Activated naive CD8-positive, alpha-beta T cell treated with anti-CD3 and anti-CD28 coated beads, Interleukin-2, amount 10 ng/mL, durations not matched to agents 7 days and 5 days (primary cell): ENCODE data around the gene BRD3OS. TPM values are rescaled to one million over a fixed set of nuclear protein-coding genes. Genes with fewer than 3 reads are reported as not detected.

ENCODE experiments used
- ATAC-seq: fragments of 150-1000 bp; cut with Tn5 transposase; one replicate; pipeline ENCODE4 v1.10.0; 2021; ENCODE audit warnings: low read depth, moderate library complexity
- POLR2A ChIA-PET: fragments of 350-600 bp; sonication (Branson Sonifier 250); formaldehyde crosslinking; loops from one replicate; lab custom pipeline; 2021; ENCODE audit warnings: antibody characterized with exemption; lab: Charles Lee
- DNase-seq: peaks from one replicate; pipeline ENCODE4 v3.0.0; 2021
- H3K27ac Mint-ChIP-seq: one replicate; pipeline ENCODE4 v1.8.0; 2022; ENCODE audit warnings: mild to moderate bottlenecking, mixed read lengths
- H3K27me3 Mint-ChIP-seq: one replicate; pipeline ENCODE4 v1.8.0; 2022; ENCODE audit warnings: mild to moderate bottlenecking, moderate library complexity, mixed read lengths
- H3K36me3 Mint-ChIP-seq: one replicate; pipeline ENCODE4 v1.8.0; 2021; ENCODE audit warnings: mild to moderate bottlenecking, mixed read lengths
- H3K4me1 Mint-ChIP-seq: one replicate; pipeline ENCODE4 v1.8.0; 2021; ENCODE audit warnings: mixed read lengths
- H3K4me3 Mint-ChIP-seq: one replicate; pipeline ENCODE4 v1.8.0; 2022; ENCODE audit warnings: mild to moderate bottlenecking, moderate library complexity, mixed read lengths
- H3K9me3 Mint-ChIP-seq: one replicate; pipeline ENCODE4 v1.8.0; 2021; ENCODE audit warnings: mixed read lengths
- total RNA-seq, 2 experiments: library from RNA; stranded (reverse); gene quantifications; one replicate each; pipeline ENCODE4 v1.2.3, GENCODE V29; 2021

The BRD3OS gene
- total RNA-seq, 2 experiments from 2014 or later: 14.2 to 17.0 TPM

- H3K4me3 Mint-ChIP-seq: no peak overlapping the region
- ATAC-seq (no peak), DNase-seq (no peak)
- peaks cover 4% of the 10 kb centered on the region for H3K36me3 Mint-ChIP-seq
- H3K27me3 Mint-ChIP-seq: peaks cover 3% of the 10 kb centered on the region
- H3K27ac Mint-ChIP-seq: no peak overlapping the region
- no peaks in the 10 kb centered on the region for H3K9me3 Mint-ChIP-seq
- peaks cover 5% of the 10 kb centered on the region for H3K4me1 Mint-ChIP-seq
- POLR2A ChIA-PET: interaction anchor here (1.5 kb wide), 1 partner anchor 37 kb away, joined by 3 read pairs; no protein-coding TSS in a partner anchor
Measured at GRCh38 chr9:134028575-134029247, 3.4 kb downstream of the BRD3OS start.

- Mint-ChIP-seq H3K27ac (no peak overlapping the region), H3K27me3 (no peaks in the 10 kb centered on the region), H3K4me3 (no peak overlapping the region), H3K4me1 (peaks cover 2% of the 10 kb centered on the region), H3K9me3 (no peaks in the 10 kb centered on the region), H3K36me3 (peaks cover 4% of the 10 kb centered on the region)
- DNase-seq (no peak), ATAC-seq (no peak)
- POLR2A ChIA-PET: interaction anchor here (1.5 kb wide), 1 partner anchor 36 kb away, joined by 3 read pairs; no protein-coding TSS in a partner anchor
Measured at GRCh38 chr9:134029248-134030226, 4.3 kb downstream of the BRD3OS start.

- no peaks in the 10 kb centered on the region for H3K27me3 Mint-ChIP-seq
- ATAC-seq (no peak), DNase-seq (no peak)
- peaks cover 6% of the 10 kb centered on the region for H3K36me3 Mint-ChIP-seq
- peaks cover 2% of the 10 kb centered on the region for H3K4me1 Mint-ChIP-seq
- no peaks in the 10 kb centered on the region for H3K9me3 Mint-ChIP-seq
- no peak overlapping the region for H3K4me3 Mint-ChIP-seq
- POLR2A ChIA-PET: no interaction called here
- H3K27ac Mint-ChIP-seq: no peak overlapping the region
Measured at GRCh38 chr9:134030821-134031470, 5.7 kb downstream of the BRD3OS start.

DNA sequence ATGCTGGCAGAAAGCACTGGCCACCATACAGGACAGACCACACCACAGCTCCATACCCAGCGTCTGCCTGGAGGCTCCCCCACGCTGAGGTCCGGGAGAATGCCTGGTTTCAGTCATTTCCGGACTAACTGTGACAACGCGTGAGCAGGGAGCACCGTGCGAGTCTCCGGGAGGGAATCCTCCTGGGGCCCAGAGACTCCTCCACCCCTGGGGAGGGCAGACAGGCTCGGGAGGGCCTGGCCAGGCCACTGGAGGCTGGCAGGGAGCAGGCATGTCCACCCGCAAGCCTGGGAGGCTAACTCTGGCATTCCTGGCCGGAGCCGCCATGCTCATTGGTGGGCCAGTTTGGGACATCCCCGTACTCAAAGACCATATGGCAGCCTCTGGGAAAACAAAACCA is 6.5 kb downstream of the BRD3OS start:
- POLR2A ChIA-PET: no interaction called here
- peaks cover 11% of the 10 kb centered on the region for H3K36me3 Mint-ChIP-seq
- no peaks in the 10 kb centered on the region for H3K9me3 Mint-ChIP-seq
- H3K4me1 Mint-ChIP-seq: peaks cover 2% of the 10 kb centered on the region
- no peak overlapping the region for H3K4me3 Mint-ChIP-seq
- ATAC-seq: no peak
- no peak overlapping the region for H3K27ac Mint-ChIP-seq
- no peak for DNase-seq
- H3K27me3 Mint-ChIP-seq: no peaks in the 10 kb centered on the region

DNA sequence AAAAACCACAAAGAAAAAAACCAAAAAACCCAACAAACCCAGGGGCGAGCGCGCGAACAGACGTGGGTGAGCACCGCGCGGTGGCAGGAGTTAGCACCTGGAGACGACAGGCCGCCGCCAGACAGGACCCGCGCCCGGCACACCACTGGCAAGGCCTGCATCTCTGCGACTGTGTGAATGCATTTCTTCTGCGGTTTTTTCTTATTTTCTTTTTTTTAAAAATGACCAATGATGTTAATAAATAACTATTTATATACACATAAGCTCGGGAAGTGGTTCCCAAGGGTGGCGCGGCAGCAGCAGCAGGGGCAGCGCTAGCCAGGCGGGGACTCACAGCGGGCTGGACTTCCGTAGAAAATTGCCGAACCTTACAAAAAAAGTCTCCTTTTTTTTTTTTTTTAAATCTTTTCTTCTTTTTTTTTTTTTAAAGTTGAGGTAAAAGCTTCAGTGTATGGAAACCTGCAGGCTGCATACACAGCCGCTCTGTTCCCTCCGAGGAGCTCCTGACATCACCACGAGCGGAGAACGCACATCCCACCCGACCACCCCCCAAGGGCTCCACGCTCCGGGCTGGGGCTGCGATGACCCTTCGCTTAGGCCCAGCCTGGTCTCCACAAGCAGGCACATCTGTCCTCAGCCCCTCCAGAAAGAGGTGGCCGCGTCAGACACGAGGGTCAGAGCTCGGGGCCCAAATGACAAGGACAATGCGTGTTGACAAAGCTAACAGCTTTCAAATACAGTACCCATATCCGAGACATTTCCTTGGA is 7.4 kb downstream of the BRD3OS start:
- no peak for DNase-seq
- Mint-ChIP-seq H3K27ac (no peak overlapping the region), H3K27me3 (no peaks in the 10 kb centered on the region), H3K9me3 (no peaks in the 10 kb centered on the region), H3K4me3 (no peak overlapping the region), H3K4me1 (peaks cover 2% of the 10 kb centered on the region), H3K36me3 (peaks cover 15% of the 10 kb centered on the region)
- ATAC-seq: no peak
- POLR2A ChIA-PET: interaction anchor here (0.7 to 0.9 kb wide), 2 partner anchors 13 to 34 kb away, joined by 3 to 5 read pairs; no protein-coding TSS in a partner anchor

- Mint-ChIP-seq H3K27ac (no peak overlapping the region), H3K36me3 (peaks cover 25% of the 10 kb centered on the region), H3K4me1 (peaks cover 2% of the 10 kb centered on the region), H3K27me3 (no peaks in the 10 kb centered on the region), H3K9me3 (no peaks in the 10 kb centered on the region), H3K4me3 (no peak overlapping the region)
- DNase-seq (no peak), ATAC-seq (no peak)
- POLR2A ChIA-PET: no interaction called here
Measured at GRCh38 chr9:134033516-134034214, 8.4 kb downstream of the BRD3OS start.

GRCh38 chr9:134034215-134035040 is 9.1 kb downstream of the BRD3OS start:
- H3K4me1 Mint-ChIP-seq: peaks cover 2% of the 10 kb centered on the region
- POLR2A ChIA-PET: no interaction called here
- no peak overlapping the region for H3K4me3 Mint-ChIP-seq
- DNase-seq: no peak
- peaks cover 33% of the 10 kb centered on the region for H3K36me3 Mint-ChIP-seq
- H3K27ac Mint-ChIP-seq: no peak overlapping the region
- H3K9me3 Mint-ChIP-seq: peaks cover 2% of the 10 kb centered on the region
- no peaks in the 10 kb centered on the region for H3K27me3 Mint-ChIP-seq
- no peak for ATAC-seq

DNA sequence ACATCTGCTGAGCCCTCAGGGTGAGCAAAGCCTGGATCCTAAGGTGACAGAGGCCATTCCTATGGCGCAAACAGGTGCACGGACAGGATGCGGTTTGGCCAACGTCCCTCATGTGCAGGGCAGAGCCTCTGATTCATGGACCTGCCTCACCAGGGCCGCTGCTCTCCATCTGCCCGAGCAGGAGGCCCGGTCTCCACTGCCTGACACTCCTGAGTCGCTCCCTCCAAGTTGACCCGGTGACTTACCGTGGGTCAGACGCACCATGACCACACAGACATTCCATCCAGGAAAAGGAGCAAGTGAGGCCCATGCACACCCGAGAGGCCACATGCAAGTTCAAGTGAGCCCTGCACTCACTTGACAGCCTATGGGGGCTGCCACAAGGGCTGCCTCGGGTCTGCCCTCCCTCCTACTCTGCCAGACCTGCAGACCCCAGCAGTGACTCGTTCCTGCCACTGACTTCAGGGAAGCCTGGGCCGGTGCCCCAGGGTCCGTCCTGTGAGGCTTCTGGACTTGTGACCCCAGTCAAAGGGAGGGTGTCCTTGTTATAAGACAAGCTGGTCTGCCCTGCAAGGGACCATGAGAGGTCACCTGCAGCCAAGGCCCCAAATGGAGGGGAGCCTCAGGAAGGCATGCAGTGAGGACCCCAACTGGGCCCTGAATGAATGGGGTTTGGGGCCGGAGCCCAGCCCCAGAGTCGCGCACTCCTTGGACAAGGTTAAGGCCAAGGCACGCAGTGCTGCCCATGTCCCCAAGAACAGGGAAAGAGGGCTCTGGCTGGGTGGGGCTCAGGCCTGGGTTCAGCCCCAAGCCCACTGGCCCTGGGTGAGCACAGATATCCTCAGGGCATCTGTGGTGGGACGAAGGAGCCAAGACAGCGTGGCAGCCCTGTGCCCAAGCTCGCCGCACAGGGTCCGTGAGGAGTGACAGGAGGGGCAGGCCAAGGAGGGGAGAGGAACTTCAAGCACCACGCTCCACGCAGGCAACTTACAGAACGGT is 10.1 kb downstream of the BRD3OS start:
- no peaks in the 10 kb centered on the region for H3K27me3 Mint-ChIP-seq
- H3K9me3 Mint-ChIP-seq: peaks cover 2% of the 10 kb centered on the region
- no peak overlapping the region for H3K4me3 Mint-ChIP-seq
- peaks cover 2% of the 10 kb centered on the region for H3K4me1 Mint-ChIP-seq
- DNase-seq: peak; percentile 24
- no peak overlapping the region for H3K27ac Mint-ChIP-seq
- POLR2A ChIA-PET: no interaction called here
- H3K36me3 Mint-ChIP-seq: peaks cover 42% of the 10 kb centered on the region
- ATAC-seq: no peak

GRCh38 chr9:134036130-134036529 is 10.8 kb downstream of the BRD3OS start:
- Mint-ChIP-seq H3K9me3 (peaks cover 2% of the 10 kb centered on the region), H3K27me3 (no peaks in the 10 kb centered on the region), H3K4me1 (peaks cover 2% of the 10 kb centered on the region), H3K36me3 (peaks cover 42% of the 10 kb centered on the region), H3K27ac (no peak overlapping the region), H3K4me3 (no peak overlapping the region)
- ATAC-seq: no peak
- POLR2A ChIA-PET: no interaction called here
- no peak for DNase-seq

DNA sequence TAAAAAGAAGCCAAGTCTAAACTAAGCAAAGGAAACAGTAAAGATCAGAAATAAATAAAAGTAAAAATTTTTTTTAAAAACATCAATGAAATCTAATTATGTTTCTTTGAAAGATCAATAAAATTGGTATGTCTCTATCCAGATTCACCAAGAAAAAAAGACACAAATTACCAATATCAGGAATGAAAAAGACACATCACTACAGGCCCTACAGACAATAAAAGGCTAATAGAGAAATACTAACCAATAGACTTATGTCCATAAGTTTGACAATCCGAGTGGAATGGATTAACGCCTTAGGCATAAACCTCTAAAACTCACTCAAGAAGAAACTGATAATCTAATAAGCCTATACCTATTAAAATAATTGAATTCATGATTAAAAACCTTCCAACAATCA is 12.4 kb downstream of the BRD3OS start:
- no peak overlapping the region for H3K4me3 Mint-ChIP-seq
- H3K9me3 Mint-ChIP-seq: peaks cover 2% of the 10 kb centered on the region
- peaks cover 42% of the 10 kb centered on the region for H3K36me3 Mint-ChIP-seq
- no peaks in the 10 kb centered on the region for H3K27me3 Mint-ChIP-seq
- POLR2A ChIA-PET: no interaction called here
- no peak for ATAC-seq
- peaks cover 2% of the 10 kb centered on the region for H3K4me1 Mint-ChIP-seq
- no peak overlapping the region for H3K27ac Mint-ChIP-seq
- DNase-seq: no peak
